KMS-11 (cell line): ENCODE data around the gene COG4.

Experiments
- H2AFZ ChIP-seq: fragments of 200-600 bp; sonication (generic); 2 replicates; pipeline ENCODE4 v1.6.1; 2016; ENCODE audit warnings: antibody characterized with exemption, mixed run types, low read depth
- H3K27ac ChIP-seq: fragments of 200-600 bp; sonication (generic); 2 replicates; pipeline ENCODE4 v1.6.1; 2016; ENCODE audit warnings: mild to moderate bottlenecking, mixed run types
- H3K27me3 ChIP-seq: fragments of 200-600 bp; sonication (generic); 2 replicates; pipeline ENCODE4 v1.6.1; 2017; ENCODE audit warnings: mild to moderate bottlenecking, low read depth, mixed run types, moderate library complexity; ENCODE audit not compliant: insufficient read depth
- H3K36me3 ChIP-seq: fragments of 200-600 bp; sonication (generic); 2 replicates; pipeline ENCODE4 v1.6.1; 2017; ENCODE audit warnings: mild to moderate bottlenecking, mixed run types; ENCODE audit not compliant: insufficient read depth
- H3K4me1 ChIP-seq: fragments of 200-600 bp; sonication (generic); 2 replicates; pipeline ENCODE4 v1.6.1; 2016; ENCODE audit warnings: mild to moderate bottlenecking, low read depth, mixed run types; ENCODE audit not compliant: poor library complexity, severe bottlenecking
- H3K4me2 ChIP-seq: fragments of 200-600 bp; sonication (generic); 2 replicates; pipeline ENCODE4 v1.7.0; 2016; ENCODE audit warnings: mild to moderate bottlenecking, mixed run types
- H3K4me3 ChIP-seq: fragments of 200-600 bp; sonication (generic); IDR thresholded peaks from 2 replicates; pipeline ENCODE4 v1.6.1; 2017; ENCODE audit warnings: low read depth, low read length, mixed read lengths; ENCODE audit not compliant: insufficient read depth
- H3K79me2 ChIP-seq: fragments of 200-600 bp; sonication (generic); 2 replicates; pipeline ENCODE4 v1.6.1; 2016; ENCODE audit warnings: low read depth, mixed run types; ENCODE audit not compliant: insufficient read depth
- H3K9ac ChIP-seq: fragments of 200-600 bp; sonication (generic); 2 replicates; pipeline ENCODE4 v1.6.1; 2016; ENCODE audit warnings: mild to moderate bottlenecking, mixed run types
- H4K20me1 ChIP-seq: fragments of 200-600 bp; sonication (generic); 2 replicates; pipeline ENCODE4 v1.6.1; 2016; ENCODE audit warnings: mild to moderate bottlenecking, mixed run types; ENCODE audit not compliant: insufficient read depth
- TF ChIP-seq, protein P1 (sequence below): fragments of 200-600 bp; sonication (generic); conservative IDR thresholded peaks from 2 replicates; pipeline ENCODE4 v1.6.1; 2017; ENCODE audit warnings: low read depth, mild to moderate bottlenecking, antibody characterized with exemption, low read length, moderate library complexity, mixed read lengths

Gene COG4

GRCh38 chr16:70480127-70481105, 42.9 kb downstream of the COG4 start:
- no peak overlapping the region; the same call in 1 of the 2 replicates for H3K27ac ChIP-seq
- no peak overlapping the region for H2AFZ ChIP-seq
- peaks cover 51% of the 10 kb centered on the region for H3K4me1 ChIP-seq
- no peak overlapping the region for H3K4me3 ChIP-seq
- TF ChIP-seq, protein P1, sequence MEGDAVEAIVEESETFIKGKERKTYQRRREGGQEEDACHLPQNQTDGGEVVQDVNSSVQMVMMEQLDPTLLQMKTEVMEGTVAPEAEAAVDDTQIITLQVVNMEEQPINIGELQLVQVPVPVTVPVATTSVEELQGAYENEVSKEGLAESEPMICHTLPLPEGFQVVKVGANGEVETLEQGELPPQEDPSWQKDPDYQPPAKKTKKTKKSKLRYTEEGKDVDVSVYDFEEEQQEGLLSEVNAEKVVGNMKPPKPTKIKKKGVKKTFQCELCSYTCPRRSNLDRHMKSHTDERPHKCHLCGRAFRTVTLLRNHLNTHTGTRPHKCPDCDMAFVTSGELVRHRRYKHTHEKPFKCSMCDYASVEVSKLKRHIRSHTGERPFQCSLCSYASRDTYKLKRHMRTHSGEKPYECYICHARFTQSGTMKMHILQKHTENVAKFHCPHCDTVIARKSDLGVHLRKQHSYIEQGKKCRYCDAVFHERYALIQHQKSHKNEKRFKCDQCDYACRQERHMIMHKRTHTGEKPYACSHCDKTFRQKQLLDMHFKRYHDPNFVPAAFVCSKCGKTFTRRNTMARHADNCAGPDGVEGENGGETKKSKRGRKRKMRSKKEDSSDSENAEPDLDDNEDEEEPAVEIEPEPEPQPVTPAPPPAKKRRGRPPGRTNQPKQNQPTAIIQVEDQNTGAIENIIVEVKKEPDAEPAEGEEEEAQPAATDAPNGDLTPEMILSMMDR = no peak
- H3K79me2 ChIP-seq = no peaks in the 10 kb centered on the region
- H4K20me1 ChIP-seq = no peaks in the 10 kb centered on the region
- H3K4me2 ChIP-seq = no peak overlapping the region
- H3K27me3 ChIP-seq = no peaks in the 10 kb centered on the region
- H3K9ac ChIP-seq = no peak overlapping the region
- no peaks in the 10 kb centered on the region for H3K36me3 ChIP-seq

- TF ChIP-seq, protein P1 = no peak
Measured at GRCh38 chr16:70478912-70479341, 44.4 kb downstream of the COG4 start.

GRCh38 chr16:70478169-70478568, 45.2 kb downstream of the COG4 start:
- Histone ChIP-seq H3K27ac (peak overlapping the region; percentile 75; the same call in 1 of the 2 replicates), H3K27me3 (no peaks in the 10 kb centered on the region), H4K20me1 (no peaks in the 10 kb centered on the region), H3K4me2 (peak overlapping the region; percentile 55; the same call in 1 of the 2 replicates), H3K36me3 (no peaks in the 10 kb centered on the region), H2AFZ (no peak overlapping the region), H3K79me2 (no peaks in the 10 kb centered on the region), H3K4me1 (peaks cover 44% of the 10 kb centered on the region), H3K4me3 (no peak overlapping the region), H3K9ac (no peak overlapping the region)
- TF ChIP-seq, protein P1 = no peak

More at GRCh38 chr16:70478912-70479341, 44.4 kb downstream of the COG4 start:
- Histone ChIP-seq H4K20me1 (no peaks in the 10 kb centered on the region), H2AFZ (no peak overlapping the region), H3K4me1 (peaks cover 52% of the 10 kb centered on the region), H3K9ac (no peak overlapping the region), H3K36me3 (no peaks in the 10 kb centered on the region), H3K27ac (no peak overlapping the region), H3K4me2 (no peak overlapping the region), H3K27me3 (no peaks in the 10 kb centered on the region), H3K79me2 (no peaks in the 10 kb centered on the region), H3K4me3 (no peak overlapping the region)

DNA sequence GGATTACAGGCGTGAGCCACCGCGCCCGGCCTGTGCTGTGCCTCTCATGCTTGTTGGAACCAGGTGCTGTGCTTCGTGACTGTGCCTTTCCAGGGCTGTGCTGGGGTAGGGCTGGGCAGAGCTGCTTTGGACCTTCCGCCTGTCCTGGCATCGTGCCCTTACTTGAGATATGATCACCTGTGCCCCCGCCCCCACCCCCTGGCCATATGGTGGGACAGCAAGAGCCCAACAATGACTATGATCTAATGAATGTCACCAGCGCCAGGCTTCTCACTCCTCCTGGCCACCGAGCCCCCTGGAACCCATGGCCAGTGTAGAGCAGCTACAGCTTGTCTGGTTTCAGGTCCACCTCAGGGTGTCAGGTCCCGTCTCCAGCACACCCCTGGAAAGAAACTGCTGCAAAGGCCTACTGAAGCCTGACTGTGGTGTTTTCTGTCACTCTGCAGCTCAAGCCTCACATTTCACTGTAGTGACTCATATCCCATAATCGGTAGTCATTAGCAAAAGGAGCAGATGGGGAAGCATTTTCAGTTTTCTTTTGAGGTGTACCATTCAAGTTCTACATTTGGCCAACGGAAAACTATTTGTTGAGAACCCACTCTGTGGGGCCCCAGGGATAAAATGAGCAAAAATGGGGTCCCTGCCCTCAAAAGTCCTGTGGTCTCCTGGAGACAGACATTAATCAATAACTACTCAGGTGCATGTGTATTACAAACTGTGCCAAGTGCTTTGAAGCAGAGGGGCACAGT, 46.9 kb downstream of the COG4 start:
- H2AFZ ChIP-seq = no peak overlapping the region

More for the DNA sequence above, 46.9 kb downstream of the COG4 start:
- Histone ChIP-seq H3K36me3 (no peaks in the 10 kb centered on the region), H3K4me1 (peaks cover 44% of the 10 kb centered on the region), H3K27me3 (no peaks in the 10 kb centered on the region), H3K9ac (peak overlapping the region; percentile 8; the same call in 1 of the 2 replicates), H3K4me3 (no peak overlapping the region), H3K79me2 (no peaks in the 10 kb centered on the region), H3K27ac (peak overlapping the region; percentile 75), H4K20me1 (no peaks in the 10 kb centered on the region), H3K4me2 (peak overlapping the region; percentile 55)
- TF ChIP-seq, protein P1 = no peak
